PC-9 (cell line): ENCODE results near the gene PCSK5. TPM values are rescaled to one million over a fixed set of nuclear protein-coding genes. Genes with fewer than 3 reads are reported as not detected.

Experiments used
- BruUV-seq: library from RNA; stranded (reverse); fragments of 400-500 nt; replicated peaks from 2 replicates; lab custom pipeline; 2021; lab: Mats Ljungman, UMichigan
- CTCF ChIA-PET: fragments of 300-600 bp; sonication (Branson Sonifier 250); formaldehyde crosslinking; loops from one replicate; lab custom pipeline; 2022; ENCODE audit warnings: antibody characterized with exemption; lab: Charles Lee
- POLR2A ChIA-PET: fragments of 300-600 bp; sonication (Branson Sonifier 250); formaldehyde crosslinking; loops from one replicate; lab custom pipeline; 2022; ENCODE audit warnings: antibody characterized with exemption; ENCODE audit not compliant: unreplicated experiment; lab: Charles Lee
- DNase-seq, 2 experiments: peaks; one replicate each; pipeline versions ENCODE4 v3.0.0 to v3.0.0-alpha.2; 2015 to 2022; ENCODE audit warnings: mixed read lengths in 1 of 2
- H2AFZ ChIP-seq: fragments of 200-600 bp; sonication (generic); 2 replicates; pipeline ENCODE4 v1.8.1; 2017; ENCODE audit warnings: antibody characterized with exemption
- H3F3A ChIP-seq: fragments of 200-600 bp; sonication (generic); 2 replicates; pipeline ENCODE4 v1.8.1; 2017; ENCODE audit warnings: antibody characterized with exemption, mild to moderate bottlenecking, low read depth; ENCODE audit not compliant: insufficient read depth
- H3K27ac ChIP-seq: fragments of 200-600 bp; sonication (generic); 2 replicates; pipeline ENCODE4 v1.6.1; 2016; ENCODE audit warnings: mixed run types
- H3K27me3 ChIP-seq: fragments of 200-600 bp; sonication (generic); 2 replicates; pipeline ENCODE4 v1.6.1; 2016; ENCODE audit warnings: low read depth, mixed run types; ENCODE audit not compliant: insufficient read depth
- H3K36me3 ChIP-seq: fragments of 200-600 bp; sonication (generic); 2 replicates; pipeline ENCODE4 v1.6.1; 2016; ENCODE audit warnings: low read depth, mixed run types
- H3K4me1 ChIP-seq: fragments of 200-600 bp; sonication (generic); replicated peaks from 2 replicates; pipeline ENCODE4 v1.6.1; 2016; ENCODE audit warnings: mixed run types; ENCODE audit not compliant: insufficient read depth
- H3K4me2 ChIP-seq: fragments of 200-600 bp; sonication (generic); 2 replicates; pipeline ENCODE4 v1.6.1; 2017; ENCODE audit warnings: mixed run types
- H3K4me3 ChIP-seq: fragments of 200-600 bp; sonication (generic); 2 replicates; pipeline ENCODE4 v1.6.1; 2016; ENCODE audit warnings: mixed run types
- H3K79me2 ChIP-seq: fragments of 200-600 bp; sonication (generic); 2 replicates; pipeline ENCODE4 v1.6.1; 2017; ENCODE audit warnings: low read depth, mixed run types
- H3K9me2 ChIP-seq: fragments of 200-600 bp; sonication (generic); 2 replicates; pipeline ENCODE4 v1.8.1; 2017; ENCODE audit warnings: mild to moderate bottlenecking; ENCODE audit not compliant: insufficient read depth
- H3K9me3 ChIP-seq: fragments of 200-600 bp; sonication (generic); 2 replicates; pipeline ENCODE4 v1.8.1; 2016; ENCODE audit warnings: low read depth; ENCODE audit not compliant: insufficient read depth
- H4K20me1 ChIP-seq: fragments of 200-600 bp; sonication (generic); 2 replicates; pipeline ENCODE4 v1.8.1; 2017; ENCODE audit not compliant: insufficient read depth
- CTCF ChIP-seq: fragments of 200-600 bp; sonication (generic); conservative IDR thresholded peaks from 2 replicates; pipeline ENCODE4 v1.6.1; 2017; ENCODE audit warnings: mixed run types, antibody characterized with exemption, mild to moderate bottlenecking, moderate library complexity
- EZH2 ChIP-seq: fragments of 200-600 bp; sonication (generic); IDR thresholded peaks from 2 replicates; pipeline ENCODE4 v1.8.0; 2017; ENCODE audit warnings: antibody characterized with exemption, low read depth
- intact Hi-C: fragments of 100-400 bp; cut with micrococcal nuclease; formaldehyde crosslinking; loops from one replicate; pipeline ENCODE4 v1.10.0; 2022; ENCODE audit not compliant: unreplicated experiment
- total RNA-seq: library from RNA; stranded (reverse); gene quantifications from 2 replicates; pipeline ENCODE4 v1.2.3, GENCODE V29; 2021

Gene PCSK5
- total RNA-seq, 1 experiment from 2014 or later, result 8.2 TPM

- TF ChIP-seq EZH2 (no peak), CTCF (no peak)
- H3F3A ChIP-seq, result no peaks in the 10 kb centered on the region
- H3K9me2 ChIP-seq, result no peaks in the 10 kb centered on the region
- intact Hi-C loops, result no loop called here
- no peaks in the 10 kb centered on the region for H3K79me2 ChIP-seq
- no peak for DNase-seq
- no peak overlapping the region for H3K4me3 ChIP-seq
- ChIA-PET POLR2A (no interaction called here), CTCF (no interaction called here)
- no peaks in the 10 kb centered on the region for H3K27me3 ChIP-seq
- no peak overlapping the region for H2AFZ ChIP-seq
- H3K27ac ChIP-seq, result no peak overlapping the region
- no peak overlapping the region for H3K4me2 ChIP-seq
- BruUV-seq, result no TSS peak
- no peaks in the 10 kb centered on the region for H4K20me1 ChIP-seq
- H3K4me1 ChIP-seq, result no peaks in the 10 kb centered on the region
- no peaks in the 10 kb centered on the region for H3K9me3 ChIP-seq
- no peaks in the 10 kb centered on the region for H3K36me3 ChIP-seq
Observed at GRCh38 chr9:75873712-75874111, 16.8 kb upstream of the PCSK5 start.

- Histone ChIP-seq H2AFZ (no peak overlapping the region), H3K27me3 (no peaks in the 10 kb centered on the region), H3F3A (0 out of 2 replicates have a peak, but pooled peaks cover 6% of the 10 kb centered on the region), H3K4me3 (no peak overlapping the region), H3K4me1 (peaks cover 8% of the 10 kb centered on the region), H3K27ac (no peak overlapping the region), H4K20me1 (no peaks in the 10 kb centered on the region), H3K36me3 (no peaks in the 10 kb centered on the region), H3K9me3 (no peaks in the 10 kb centered on the region), H3K4me2 (no peak overlapping the region), H3K79me2 (no peaks in the 10 kb centered on the region), H3K9me2 (no peaks in the 10 kb centered on the region)
- ChIA-PET POLR2A (no interaction called here), CTCF (no interaction called here)
- intact Hi-C loops, result no loop called here
- TF ChIP-seq EZH2, result no peak
- no peak for TF ChIP-seq CTCF
- DNase-seq, result no peak
- no TSS peak for BruUV-seq
Observed at GRCh38 chr9:75876999-75877640, 13.4 kb upstream of the PCSK5 start.

- Histone ChIP-seq H3K27ac (no peak overlapping the region), H3K9me3 (no peaks in the 10 kb centered on the region), H3K4me3 (no peak overlapping the region), H3F3A (0 out of 2 replicates have a peak, but pooled peaks cover 6% of the 10 kb centered on the region), H3K27me3 (no peaks in the 10 kb centered on the region), H3K79me2 (no peaks in the 10 kb centered on the region), H3K4me2 (no peak overlapping the region), H4K20me1 (no peaks in the 10 kb centered on the region), H3K4me1 (peaks cover 8% of the 10 kb centered on the region), H2AFZ (no peak overlapping the region), H3K9me2 (no peaks in the 10 kb centered on the region), H3K36me3 (no peaks in the 10 kb centered on the region)
- ChIA-PET POLR2A (no interaction called here), CTCF (no interaction called here)
- no TSS peak for BruUV-seq
- TF ChIP-seq EZH2, result no peak
- TF ChIP-seq CTCF, result no peak
- DNase-seq, result no peak
- intact Hi-C loops, result no loop called here
Observed at GRCh38 chr9:75878488-75878860, 12.0 kb upstream of the PCSK5 start.
